Forelimb muscle (tissue), 1 donor: ENCODE measurements around the gene GATAD2A. TPM values are rescaled to one million over a fixed set of nuclear protein-coding genes. Genes with fewer than 3 reads are reported as not detected.
A peak's percentile ranks its signal among the peaks of the same experiment; 100 is the strongest.

Experiments used
- DNase-seq: peaks from one replicate; pipeline ENCODE4 v3.0.0-alpha.2; 2013; ENCODE audit warnings: low read depth
- polyA plus RNA-seq: library from polyadenylated mRNA; unstranded; fragments of 120-200 nt; gene quantifications from one replicate; pipeline ENCODE4 v1.2.1, GENCODE V29; 2013; ENCODE audit not compliant: insufficient read length

The GATAD2A gene
- polyA plus RNA-seq, 1 donor: 45.7 TPM

DNA sequence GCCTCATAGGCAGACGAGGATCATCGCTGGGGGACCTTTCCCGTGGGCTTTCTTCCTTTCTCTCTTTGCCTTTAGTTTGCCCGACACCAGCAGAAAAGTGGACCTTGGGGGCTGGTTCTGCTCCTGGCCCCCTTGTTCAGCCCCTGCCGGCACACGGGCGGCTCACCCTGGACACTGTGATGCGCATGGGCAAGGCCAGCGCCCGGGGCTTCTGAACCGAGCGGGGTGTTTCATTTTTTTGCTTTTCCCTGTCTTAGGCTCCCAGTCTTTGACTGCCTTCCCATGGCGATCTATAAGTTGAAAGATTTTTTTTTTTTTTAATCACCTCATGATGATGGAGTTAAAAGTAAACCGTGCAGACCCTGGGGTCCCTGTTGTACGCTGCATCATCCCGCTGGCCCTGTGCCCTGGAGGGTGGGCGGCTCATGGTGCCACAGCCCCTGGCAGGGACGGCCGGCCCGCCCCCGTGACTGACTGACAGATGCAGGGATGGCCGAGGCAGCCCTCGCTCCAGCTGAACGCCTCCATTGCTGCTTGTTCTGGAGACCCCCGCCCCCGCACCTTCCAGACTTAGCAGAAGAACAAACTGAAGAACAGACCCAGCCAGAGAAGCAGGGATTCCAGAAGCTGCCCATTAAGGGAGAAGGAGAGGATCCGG is 100.3 kb downstream of the GATAD2A start:
- no peak for DNase-seq

DNA sequence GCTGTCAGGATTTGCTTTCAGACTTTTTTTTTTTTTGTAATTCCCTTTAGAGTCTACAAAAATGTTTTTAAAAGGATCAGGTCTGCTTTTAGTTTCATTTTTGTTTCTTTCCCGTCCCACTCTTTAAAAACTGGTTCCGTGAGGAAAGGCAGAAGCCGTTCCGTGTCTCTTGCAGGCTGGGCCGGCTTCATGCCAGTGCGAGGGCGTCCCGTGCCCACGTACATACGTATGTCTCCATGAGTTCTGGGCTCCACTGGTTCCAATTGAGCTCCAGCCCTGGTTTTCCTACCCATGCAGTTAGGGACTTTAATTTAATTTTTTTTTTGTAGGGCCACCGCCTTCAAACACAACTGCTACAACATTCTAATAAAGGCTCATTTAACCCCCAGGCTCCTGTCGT is 101.1 kb downstream of the GATAD2A start:
- DNase-seq: no peak

DNA sequence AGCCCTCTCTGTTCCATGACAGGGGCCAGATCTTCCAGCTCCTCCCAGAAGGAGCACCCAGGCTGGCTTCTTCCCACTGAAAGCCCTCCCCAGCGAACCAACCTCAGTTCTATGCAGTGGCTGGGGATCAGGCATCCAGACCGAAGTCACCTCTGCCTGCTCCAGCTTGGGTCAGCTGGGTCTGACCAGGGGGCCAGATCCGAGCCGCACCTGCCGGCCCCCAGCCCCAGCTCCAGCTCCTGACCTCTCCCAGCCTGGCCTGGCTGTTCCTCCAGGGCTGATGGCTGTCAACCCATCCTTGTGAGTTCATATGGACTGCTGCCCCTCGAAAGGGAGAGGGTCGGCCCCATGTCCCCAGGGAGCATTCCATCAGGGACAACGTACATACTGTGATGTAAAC is 101.9 kb downstream of the GATAD2A start:
- DNase-seq: no peak

DNA sequence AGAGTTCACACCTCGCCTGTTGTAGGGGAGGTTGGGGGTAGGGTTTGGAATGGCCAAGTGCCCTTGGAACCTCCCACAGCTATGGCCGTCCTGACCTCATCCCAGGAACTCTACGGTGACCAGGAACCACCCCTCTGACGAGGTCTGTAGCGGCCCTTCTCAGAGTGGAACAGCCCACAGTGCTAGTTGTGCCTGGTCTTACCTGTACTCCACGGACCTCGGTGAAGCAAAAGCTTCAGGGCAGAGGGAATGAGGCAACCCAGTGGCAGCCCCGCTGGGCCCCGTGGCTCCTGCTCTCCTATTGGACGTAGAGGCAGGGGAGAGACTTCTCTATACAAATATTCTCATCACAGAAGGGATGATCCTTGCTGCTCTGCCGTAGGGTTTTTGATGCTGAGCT is 102.7 kb downstream of the GATAD2A start:
- DNase-seq: no peak

DNA sequence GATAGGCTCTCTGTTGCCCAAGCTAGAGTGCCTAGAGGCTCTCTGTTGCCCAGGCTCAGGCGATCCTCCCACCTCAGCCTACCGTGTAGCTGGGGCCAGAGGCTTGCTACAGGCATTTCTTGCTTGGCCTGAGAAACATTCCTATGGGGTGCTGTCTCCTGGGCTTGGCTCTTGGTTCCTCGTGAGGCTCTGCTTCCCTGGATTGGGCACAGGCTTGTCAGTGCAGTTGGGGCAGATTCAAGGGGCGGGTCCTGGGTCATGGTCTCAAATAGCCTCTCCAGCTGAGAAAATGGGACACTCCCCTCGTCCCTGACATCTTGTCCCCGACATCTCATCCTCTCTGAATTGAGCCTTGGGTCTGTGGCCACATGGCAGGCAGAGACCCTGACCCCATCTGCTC is 105.0 kb downstream of the GATAD2A start:
- no peak for DNase-seq

DNA sequence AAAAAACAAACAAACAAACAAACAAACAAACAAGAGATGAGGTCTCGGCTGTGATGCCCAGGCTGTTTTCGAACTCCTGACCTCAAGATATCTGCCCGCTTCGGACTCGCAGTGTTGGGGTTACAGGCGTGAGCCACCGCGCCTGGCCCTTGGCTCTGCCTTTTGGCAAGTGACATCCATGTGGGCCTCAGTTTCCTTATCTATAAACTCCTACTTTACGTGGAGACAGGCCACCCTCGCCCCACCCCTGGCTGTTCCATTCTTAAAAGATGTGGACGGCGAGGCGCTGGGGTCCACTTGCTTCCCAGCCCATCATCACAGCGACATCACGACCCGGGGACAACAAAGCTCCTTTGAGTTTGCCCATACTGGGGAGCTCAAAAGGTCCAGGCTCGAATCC is 108.2 kb downstream of the GATAD2A start:
- DNase-seq: no peak

DNA sequence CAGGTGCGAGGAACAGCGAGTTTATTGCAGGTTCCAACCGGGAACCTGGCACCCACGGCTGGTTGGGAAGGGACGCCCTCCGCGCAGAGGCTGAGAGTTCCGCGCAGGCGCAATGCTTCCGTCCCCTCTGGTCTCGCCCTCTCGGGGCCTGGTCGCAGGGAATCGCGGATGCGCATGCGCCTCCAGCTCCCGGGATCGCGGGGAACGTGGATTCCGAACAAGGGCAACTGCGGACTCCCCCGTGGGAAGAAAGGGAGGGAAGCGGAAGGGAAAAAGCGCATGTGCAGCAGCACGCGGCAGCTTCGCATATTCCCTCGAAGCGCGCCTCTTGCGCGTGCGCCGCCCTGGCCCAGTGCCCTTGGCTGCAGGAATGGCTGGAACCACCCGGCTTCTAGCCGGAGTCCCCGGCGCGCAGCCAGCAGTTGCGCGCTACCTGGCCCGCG is 108.8 kb downstream of the GATAD2A start:
- no peak for DNase-seq

DNA sequence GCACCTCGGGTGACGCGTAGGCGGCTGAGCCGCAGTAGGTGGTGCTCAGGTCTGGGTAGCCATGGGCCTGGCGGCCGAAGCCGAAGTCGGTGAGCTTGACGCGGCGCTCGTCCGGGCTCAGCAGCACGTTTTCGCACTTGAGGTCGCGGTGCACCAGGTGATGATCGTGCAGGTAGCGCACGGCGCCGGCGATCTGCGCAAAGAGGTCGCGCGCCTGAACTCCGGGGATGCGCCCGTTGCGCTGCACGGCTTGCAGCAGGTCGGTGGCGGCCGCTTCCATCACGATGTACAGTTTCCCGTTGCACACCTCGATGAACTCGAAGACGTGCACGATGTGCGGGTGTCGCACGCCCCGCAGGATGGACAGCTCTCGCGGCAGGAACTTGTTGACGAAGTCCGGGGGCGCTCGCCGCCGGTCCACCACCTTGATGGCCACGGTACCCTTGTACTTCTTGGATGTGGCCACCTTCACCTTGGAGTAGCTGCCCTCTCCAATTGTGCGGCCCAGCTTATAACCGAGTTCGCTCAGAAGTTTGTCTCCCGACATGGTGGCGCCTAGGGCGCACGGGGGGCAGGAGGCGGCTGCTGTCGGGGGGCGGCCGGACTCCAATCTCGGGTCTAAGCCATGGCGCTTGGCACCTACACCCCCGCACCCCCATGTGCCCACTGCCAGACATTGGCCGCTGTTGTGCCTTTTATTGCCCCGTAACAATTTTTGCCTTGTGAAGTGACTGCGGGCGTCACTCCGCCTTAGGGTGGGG is 109.6 kb downstream of the GATAD2A start, which contains the start of gene TSSK6:
TSS of gene TSSK6 (minus strand) at position 668 of the 761 bp plus-strand sequence. CDS start at position 547, 121 bp downstream.
- no peak for DNase-seq

DNA sequence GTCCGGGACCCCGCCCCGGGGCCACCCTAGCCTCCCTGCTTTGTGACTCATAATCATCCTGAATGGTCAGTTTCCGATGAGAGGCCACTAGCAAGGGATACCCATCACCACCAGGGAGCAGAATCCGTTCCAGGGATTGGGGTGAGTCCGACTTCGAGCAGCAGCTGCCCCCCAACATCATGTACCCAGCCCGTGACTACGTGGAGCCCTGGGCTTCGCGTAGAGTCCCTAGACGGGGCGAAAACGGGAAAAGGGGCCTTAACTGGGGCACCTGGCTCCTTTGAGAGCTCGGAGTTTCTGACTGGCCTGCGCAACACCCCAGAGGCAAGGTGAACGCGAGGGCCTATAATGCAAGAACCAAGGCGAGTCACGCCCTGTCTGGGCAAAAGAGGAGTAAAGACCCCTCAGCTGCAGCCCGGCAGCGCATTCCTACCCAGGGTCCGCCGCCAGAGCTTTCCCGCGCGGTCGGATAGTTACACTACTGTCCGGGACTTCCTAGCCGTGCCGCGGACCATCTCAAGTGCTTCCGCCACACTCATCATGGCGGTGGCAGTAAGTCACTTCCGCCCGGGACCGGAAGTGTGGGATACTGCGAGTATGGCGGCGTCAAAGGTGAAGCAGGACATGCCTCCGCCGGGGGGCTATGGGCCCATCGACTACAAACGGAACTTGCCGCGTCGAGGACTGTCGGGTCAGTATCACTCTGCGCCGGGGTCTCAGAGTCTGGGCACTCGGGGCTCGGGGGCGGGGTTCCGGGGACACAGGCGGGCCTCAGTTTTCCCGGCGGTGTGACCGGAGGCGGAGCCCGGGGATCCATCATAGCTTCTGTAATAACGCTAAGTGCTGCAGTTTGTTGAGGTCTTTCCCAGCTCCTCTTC is 110.4 kb downstream of the GATAD2A start, which contains the start of gene NDUFA13:
TSS of gene NDUFA13 (plus strand) at position 584 of the 878 bp plus-strand sequence. CDS start at position 598, 14 bp downstream.
- peak; percentile 83 for DNase-seq

DNA sequence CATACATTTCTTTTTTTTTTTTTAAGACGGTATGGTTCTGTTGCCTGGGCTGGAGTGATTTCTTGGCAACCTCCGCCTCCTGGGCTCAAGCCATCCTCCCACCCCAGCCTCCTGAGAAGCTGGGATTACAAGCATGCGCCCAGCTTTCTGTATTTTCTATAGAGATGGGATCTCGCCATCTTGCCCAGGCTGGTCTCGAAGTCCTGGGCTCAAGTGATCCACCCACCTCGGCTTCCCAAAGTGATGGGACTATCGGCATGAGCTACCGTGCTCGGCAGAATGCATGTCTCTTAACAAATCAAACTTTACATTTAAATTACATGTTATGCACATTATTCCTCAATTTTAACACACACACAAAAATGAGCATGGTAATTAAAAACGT is 111.8 kb downstream of the GATAD2A start:
- no peak for DNase-seq

DNA sequence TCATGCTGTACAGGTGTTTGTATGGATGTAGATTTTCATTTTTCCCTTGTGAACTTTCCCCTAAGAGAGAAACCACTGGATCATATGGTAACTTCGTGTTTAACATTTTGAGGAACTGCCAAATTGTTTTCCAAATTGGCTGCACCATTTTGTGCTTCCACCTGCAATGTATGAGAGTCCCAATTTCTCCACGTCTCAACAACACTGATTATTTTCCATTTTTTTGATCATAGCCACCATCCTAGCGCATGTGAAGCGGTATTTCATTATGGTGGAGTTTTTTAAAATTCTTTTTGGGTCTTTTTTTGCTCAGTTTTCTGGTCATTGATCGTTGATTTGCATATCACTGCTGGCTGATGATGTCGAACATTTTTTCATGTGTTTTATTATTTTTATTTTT is 115.5 kb downstream of the GATAD2A start:
- no peak for DNase-seq

DNA sequence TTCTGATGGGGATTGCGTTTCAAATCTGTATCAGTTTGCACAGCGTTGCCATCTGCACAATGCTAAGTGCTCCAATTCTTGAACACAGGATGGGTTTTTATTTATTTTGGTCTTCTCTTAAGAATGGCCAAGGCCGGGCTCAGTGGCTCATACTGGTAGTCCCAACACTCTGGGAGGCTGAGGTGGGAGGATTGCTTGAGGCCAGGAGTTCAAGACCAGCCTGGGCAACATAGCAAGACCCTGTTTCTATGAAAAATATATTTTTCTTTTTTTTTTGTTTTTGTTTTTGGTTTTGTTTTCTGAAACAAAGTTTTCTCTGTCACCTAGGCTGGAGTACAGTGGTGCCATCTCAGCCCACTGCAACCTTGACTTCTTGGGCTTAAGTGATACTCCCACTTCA is 117.7 kb downstream of the GATAD2A start:
- DNase-seq: no peak

DNA sequence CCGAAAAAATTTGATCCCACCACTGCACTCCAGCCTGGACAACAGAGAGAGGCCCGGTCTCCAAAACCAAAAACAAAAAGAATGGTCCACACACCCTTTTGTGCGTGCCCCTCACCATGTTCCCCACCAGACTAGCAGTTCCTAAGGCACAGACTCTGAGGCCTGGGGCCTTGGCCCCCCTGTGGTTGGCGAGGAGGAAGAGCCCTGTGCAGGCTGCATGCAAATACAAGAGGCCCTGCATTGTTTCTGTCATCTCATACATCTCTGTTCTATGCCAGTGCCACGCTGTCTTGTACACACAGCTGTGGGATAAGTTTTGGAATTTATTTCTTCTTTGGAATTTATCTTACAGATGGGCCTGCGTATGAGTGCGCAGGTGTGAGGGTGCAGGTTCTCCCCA is 118.6 kb downstream of the GATAD2A start:
- DNase-seq: no peak

DNA sequence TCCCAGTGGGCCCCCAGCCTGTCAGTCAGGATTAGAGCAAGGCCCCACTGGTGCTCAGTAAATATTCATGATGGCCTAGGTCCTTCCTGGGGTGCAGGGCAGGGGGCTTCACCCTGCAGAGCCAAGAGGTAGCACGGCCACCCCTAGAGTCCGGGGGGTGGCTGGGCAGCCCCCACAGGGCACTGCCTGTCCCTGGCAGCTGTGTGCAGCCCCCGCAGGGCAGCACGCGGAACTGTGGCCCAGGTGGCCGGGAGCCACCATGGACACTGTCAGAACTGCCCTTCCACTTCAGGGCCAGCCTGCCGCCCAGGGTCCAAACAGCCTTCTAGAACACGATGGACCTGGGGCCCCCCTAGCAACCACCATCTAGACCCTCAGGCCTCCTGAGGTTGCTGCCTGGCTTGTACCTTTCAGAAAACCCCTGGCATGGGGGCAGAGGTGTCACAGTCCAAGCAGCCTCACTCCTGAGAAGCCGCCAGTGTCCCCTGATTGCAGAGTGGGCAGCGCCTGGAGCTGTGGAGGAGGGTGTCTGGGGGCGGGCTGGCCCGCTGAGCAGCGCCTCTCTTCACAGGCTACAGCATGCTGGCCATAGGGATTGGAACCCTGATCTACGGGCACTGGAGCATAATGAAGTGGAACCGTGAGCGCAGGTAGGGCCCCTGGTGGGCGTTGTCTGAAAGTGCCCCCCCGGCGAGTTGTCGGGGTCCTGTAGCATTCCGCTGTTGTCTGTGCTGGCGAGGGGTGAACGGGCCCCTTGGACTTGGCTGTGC is 120.3 kb downstream of the GATAD2A start:
- no peak for DNase-seq

DNA sequence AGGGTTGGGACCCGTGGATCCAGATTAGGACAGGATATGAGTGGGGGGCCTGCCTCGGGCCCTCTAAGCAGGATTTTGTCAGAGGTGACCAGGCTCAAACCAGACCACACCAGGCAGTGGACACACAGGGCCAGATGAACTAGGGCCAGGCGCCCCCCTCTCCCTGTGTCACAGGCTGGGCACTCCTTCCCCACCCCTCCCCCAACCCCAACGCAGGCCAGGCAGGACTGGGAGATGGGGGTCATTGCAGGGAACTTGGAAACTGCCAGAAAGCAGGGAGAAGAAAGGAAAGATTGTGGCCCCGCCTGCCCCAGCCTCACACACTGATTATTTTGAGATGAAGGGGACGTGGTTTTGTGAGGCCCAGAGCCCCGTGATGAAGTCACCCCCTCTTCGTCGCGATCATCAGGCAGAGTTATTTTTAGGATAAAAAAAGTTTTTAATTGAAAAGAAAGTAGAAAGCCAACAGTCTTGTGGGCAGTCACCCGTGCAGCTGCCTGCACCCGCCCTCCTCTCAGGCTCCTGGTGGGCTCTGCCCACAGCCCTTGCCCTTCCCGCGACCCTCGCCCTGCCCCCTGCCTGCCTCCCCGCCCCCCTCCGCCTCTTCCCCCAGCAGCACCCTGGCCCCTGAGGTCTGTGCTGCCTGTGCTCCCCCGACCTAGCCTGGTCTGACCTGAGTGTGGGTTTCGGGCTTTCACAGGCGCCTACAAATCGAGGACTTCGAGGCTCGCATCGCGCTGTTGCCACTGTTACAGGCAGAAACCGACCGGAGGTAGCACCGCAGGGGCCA is 121.3 kb downstream of the GATAD2A start:
- no peak for DNase-seq

DNA sequence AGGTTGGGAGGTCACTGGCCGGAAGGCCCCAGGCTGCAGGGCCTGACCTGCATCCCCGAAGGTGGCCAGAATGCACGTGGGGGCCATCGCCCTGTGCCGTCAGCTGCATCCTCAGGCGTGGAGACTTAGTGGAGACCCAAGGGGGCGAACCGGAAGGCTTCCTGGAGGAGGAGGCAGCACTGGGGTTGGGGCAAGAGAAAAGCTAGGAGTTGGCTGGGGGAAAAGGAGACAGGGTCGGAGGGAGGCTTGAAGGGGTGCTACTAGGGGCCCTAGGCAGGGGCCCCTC is 121.8 kb downstream of the GATAD2A start:
- no peak for DNase-seq

DNA sequence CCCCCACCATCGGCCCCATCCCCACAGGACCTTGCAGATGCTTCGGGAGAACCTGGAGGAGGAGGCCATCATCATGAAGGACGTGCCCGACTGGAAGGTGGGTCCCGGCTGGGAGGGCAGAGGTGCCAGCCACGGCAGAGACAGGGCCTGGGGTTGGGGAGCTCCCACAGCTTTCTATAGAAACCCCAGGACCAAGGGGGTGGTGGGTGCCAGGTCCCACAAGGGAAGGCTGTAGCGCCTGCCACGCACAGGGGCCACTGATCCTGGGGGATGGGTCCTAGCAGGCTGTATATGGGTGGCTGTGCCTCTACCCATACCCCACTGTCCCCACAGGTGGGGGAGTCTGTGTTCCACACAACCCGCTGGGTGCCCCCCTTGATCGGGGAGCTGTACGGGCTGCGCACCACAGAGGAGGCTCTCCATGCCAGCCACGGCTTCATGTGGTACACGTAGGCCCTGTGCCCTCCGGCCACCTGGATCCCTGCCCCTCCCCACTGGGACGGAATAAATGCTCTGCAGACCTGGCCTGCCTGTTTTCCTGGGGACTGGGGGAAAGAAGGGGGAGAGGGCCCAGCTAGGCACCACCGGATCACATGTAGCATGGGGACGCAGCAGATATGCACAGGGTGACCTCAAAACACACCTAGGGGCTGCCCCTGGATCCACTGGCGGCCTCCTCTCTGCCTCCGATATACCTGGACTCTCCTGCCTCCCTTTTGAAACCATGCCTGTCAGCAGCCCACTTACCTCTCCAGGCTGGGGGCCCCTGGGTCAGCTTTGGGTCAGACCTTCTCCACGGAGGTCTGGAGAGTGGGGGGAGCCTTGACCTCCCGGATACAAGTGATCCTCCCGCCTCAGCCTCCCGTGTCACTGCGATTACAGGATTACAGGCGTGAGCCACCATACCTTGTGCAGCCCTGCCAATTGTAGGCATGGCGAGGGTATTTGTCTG is 122.5 kb downstream of the GATAD2A start:
- no peak for DNase-seq

DNA sequence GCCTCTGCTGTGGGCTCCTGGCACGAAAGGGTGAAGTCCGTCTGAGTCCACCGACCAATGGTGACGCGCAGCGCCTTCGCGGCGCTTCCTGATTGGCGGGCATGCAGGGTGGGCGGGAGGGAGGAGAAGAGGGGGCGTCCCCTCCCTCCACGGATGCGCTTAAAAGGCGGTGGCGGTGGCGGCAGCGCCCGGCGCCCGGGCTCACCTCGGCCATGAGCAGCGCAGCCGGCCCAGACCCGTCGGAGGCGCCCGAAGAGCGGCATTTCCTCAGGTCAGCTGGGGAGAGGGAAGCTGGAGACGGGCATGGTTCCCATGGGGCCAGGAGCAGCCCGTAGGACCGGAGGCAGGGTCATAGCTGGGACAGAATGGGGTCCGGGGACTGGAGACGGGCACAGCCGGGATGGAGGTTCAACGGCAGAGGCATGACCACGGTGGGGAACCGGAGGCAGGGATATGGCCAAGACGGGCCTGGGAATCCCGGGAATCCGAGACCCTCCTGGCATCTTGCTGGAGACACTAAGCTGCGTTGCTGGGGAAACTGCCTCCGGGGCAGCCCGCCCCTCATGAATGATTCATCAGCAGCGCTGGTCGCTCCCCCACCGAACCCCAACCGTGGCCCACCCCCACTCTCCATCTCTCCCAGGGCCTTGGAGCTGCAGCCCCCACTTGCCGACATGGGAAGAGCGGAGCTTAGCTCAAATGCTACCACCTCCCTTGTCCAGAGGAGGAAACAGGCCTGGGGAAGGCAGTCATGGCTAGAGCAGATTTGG is 123.4 kb downstream of the GATAD2A start, which contains the start of gene YJEFN3:
TSS of gene YJEFN3 (plus strand) at position 191 of the 770 bp plus-strand sequence. CDS start at position 213, 22 bp downstream.
- no peak for DNase-seq
